ENCODE data around the gene CLNK. TPM values are rescaled to one million over a fixed set of nuclear protein-coding genes. Genes with fewer than 3 reads are reported as not detected.

CLNK gene
- total and polyA plus RNA-seq, 12 donors: 0.15 to 0.62 TPM; not detected in 10

- 65 to 76% methylated on average over 1 of the region's 1 CpG for WGBS, 2 donors
- ATAC-seq: no peak
- TF ChIP-seq CTCF (IDR thresholded peaks at IDR 0.05): no peak
Observed at GRCh38 chr4:10706236-10706635, 21.7 kb upstream of the CLNK start.

GRCh38 chr4:10704430-10704810 lies 19.9 kb upstream of the CLNK start:
- intact Hi-C loops (cut with DNase I): no loop called here
- no peak for ATAC-seq
- DNase-seq: no peak
- Histone ChIP-seq H3K4me1 (no peaks in the 10 kb centered on the region), H3K27ac (no peak overlapping the region), H3K36me3 (no peaks in the 10 kb centered on the region), H3K9me3 (no peaks in the 10 kb centered on the region), H3K4me3 (no peak overlapping the region), H3K27me3 (no peaks in the 10 kb centered on the region)
- TF ChIP-seq CTCF (IDR thresholded peaks at IDR 0.05): no peak

More at GRCh38 chr4:10706236-10706635, 21.7 kb upstream of the CLNK start:
- Histone ChIP-seq H3K9me3 (no peaks in the 10 kb centered on the region), H3K27ac (no peak overlapping the region), H3K36me3 (no peaks in the 10 kb centered on the region), H3K4me1 (no peaks in the 10 kb centered on the region), H3K4me3 (no peak overlapping the region), H3K27me3 (no peaks in the 10 kb centered on the region)
- no peak for DNase-seq
- intact Hi-C loops (cut with DNase I): no loop called here

GRCh38 chr4:10703766-10704429 lies 19.3 kb upstream of the CLNK start:
- H3K9me3 ChIP-seq: no peaks in the 10 kb centered on the region
- H3K36me3 ChIP-seq: no peaks in the 10 kb centered on the region
- no peaks in the 10 kb centered on the region for H3K27me3 ChIP-seq
- intact Hi-C loops (cut with DNase I): no loop called here
- ATAC-seq: no peak
- no peak for DNase-seq
- no peaks in the 10 kb centered on the region for H3K4me1 ChIP-seq
- H3K4me3 ChIP-seq: no peak overlapping the region
- TF ChIP-seq CTCF (IDR thresholded peaks at IDR 0.05): no peak
- no peak overlapping the region for H3K27ac ChIP-seq
- 73 to 78% methylated on average over 3 of the region's 3 CpGs for WGBS, 2 donors

GRCh38 chr4:10703156-10703555 lies 18.6 kb upstream of the CLNK start:
- Histone ChIP-seq H3K9me3 (peaks cover 0 to 4% (median 0%) of the 10 kb centered on the region in 11 donors), H3K27me3 (no peaks in the 10 kb centered on the region), H3K36me3 (no peaks in the 10 kb centered on the region), H3K27ac (no peak overlapping the region), H3K4me3 (no peak overlapping the region), H3K4me1 (no peaks in the 10 kb centered on the region)
- intact Hi-C loops (cut with DNase I): no loop called here
- DNase-seq (no peak), ATAC-seq (no peak)
- 65 to 71% methylated on average over 5 of the region's 5 CpGs for WGBS, 2 donors
- TF ChIP-seq CTCF (IDR thresholded peaks at IDR 0.05): no peak
